ENCODE data around the gene OSBPL8. TPM values are rescaled to one million over a fixed set of nuclear protein-coding genes. Genes with fewer than 3 reads are reported as not detected.

Gene OSBPL8
- total and polyA plus RNA-seq, 2 of the 8 experiments (the other 6 are each of a cell fraction or from before 2014, with no cell fraction given) = 10.9 to 81.1 TPM

GRCh38 chr12:76539727-76540126 lies 19.8 kb downstream of the OSBPL8 start:
- Histone ChIP-seq H4K5ac (ENCODE audit: insufficient read length, low read depth, low read length) (no peak overlapping the region), H3K4me2 (ENCODE audit: insufficient read depth in 1 of 2, low read depth in 2 of 2, low read length in 2 of 2) (no peak overlapping the region), H3K56ac (replicated peaks; ENCODE audit: insufficient read length, low read depth, low read length) (no peak overlapping the region), H3K4me1 (replicated peaks in 1 of 4; ENCODE audit: control insufficient read depth in 3 of 4, insufficient read depth in 4 of 4, low read length in 3 of 4) (peaks cover 0 to 4% (median 1%) of the 10 kb centered on the region in 4 experiments; a peak in 3 of 7 replicates), H3K27me3 (replicated peaks in 1 of 4; ENCODE audit: control insufficient read depth in 3 of 4, extremely low read depth in 1 of 4, insufficient read depth in 3 of 4, low read length in 3 of 4) (no peaks in the 10 kb centered on the region), H2BK120ac (replicated peaks; ENCODE audit: low read depth, low read length) (no peak overlapping the region), H2BK15ac (ENCODE audit: low read length) (no peak overlapping the region), H2AK5ac (ENCODE audit: low read depth, low read length) (no peak overlapping the region), H3K4me3 (ENCODE audit: extremely low read depth in 1 of 4, insufficient read depth in 2 of 4, low read depth in 3 of 4, low read length in 4 of 4) (no peak overlapping the region), H3K18ac (ENCODE audit: extremely low read depth, low read length) (no peak overlapping the region), H3K4ac (replicated peaks; ENCODE audit: insufficient read length, low read depth, low read length) (no peak overlapping the region), H3K14ac (ENCODE audit: insufficient read length) (no peak overlapping the region), H3K9ac (replicated peaks in 1 of 4; ENCODE audit: extremely low read depth in 1 of 4, low read depth in 3 of 4, low read length in 3 of 4) (no peak overlapping the region), H3K27ac (ENCODE audit: low read depth, low read length) (no peak overlapping the region), H3K23ac (ENCODE audit: insufficient read length) (no peak overlapping the region), H3K23me2 (ENCODE audit: low read depth, low read length) (no peaks in the 10 kb centered on the region; the same call in 1 of the 2 replicates), H4K91ac (replicated peaks; ENCODE audit: insufficient read length, low read length) (no peak overlapping the region), H3K9me3 (ENCODE audit: insufficient read depth in 2 of 2, low read depth in 1 of 2, low read length in 1 of 2) (no peaks in the 10 kb centered on the region), H2AFZ (ENCODE audit: low read length) (no peak overlapping the region), H4K20me1 (replicated peaks in 1 of 2; ENCODE audit: control insufficient read depth in 1 of 2, insufficient read depth in 2 of 2, low read length in 2 of 2) (peaks cover 0 to 2% of the 10 kb centered on the region in 2 experiments), H3K79me1 (ENCODE audit: low read depth, low read length) (no peaks in the 10 kb centered on the region), H4K8ac (ENCODE audit: extremely low read depth, insufficient read depth, low read length) (no peak overlapping the region), H3K79me2 (ENCODE audit: control insufficient read depth in 1 of 2, insufficient read depth in 2 of 2, low read length in 2 of 2) (peaks cover 4 to 83% of the 10 kb centered on the region in 2 experiments; a peak in 3 of 4 replicates), H2BK5ac (ENCODE audit: low read depth, low read length) (no peak overlapping the region), H2BK20ac (ENCODE audit: low read length) (no peak overlapping the region), H3K36me3 (ENCODE audit: control insufficient read depth in 2 of 4, insufficient read depth in 4 of 4, low read length in 3 of 4) (peaks cover 0 to 3% (median 0%) of the 10 kb centered on the region in 4 experiments; a peak in 1 of 8 replicates), H2BK12ac (ENCODE audit: low read depth, low read length) (no peak overlapping the region)
- FAIRE-seq (no peak), DNase-seq (ENCODE audit: low read depth in 1 of 2, low spot score in 2 of 2) (no peak)
- CTCF ChIA-PET (ENCODE audit: partially characterized antibody) = interaction anchor here (0.7 kb wide), 1 partner anchor 20 kb away, joined by 4 read pairs; no protein-coding TSS in a partner anchor
- POLR2A ChIA-PET (ENCODE audit: partially characterized antibody) = interaction anchor here (0.9 to 1.4 kb wide), 2 partner anchors 12 to 20 kb away, joined by 4 read pairs; partner anchors contain the start of gene OSBPL8
- TF ChIP-seq KDM5A (IDR thresholded peaks at IDR 0.05; ENCODE audit: low read length) = no peak
- no peak for TF ChIP-seq YY1 (IDR thresholded peaks at IDR 0.05; ENCODE audit: low read depth, low read length)
- TF ChIP-seq SRF (IDR thresholded peaks at IDR 0.05; ENCODE audit: low read depth, low read length) = no peak
- TF ChIP-seq PHF8 (conservative IDR thresholded peaks at IDR 0.05; ENCODE audit: low read depth, low read length) = no peak
- TF ChIP-seq SP1 (IDR thresholded peaks at IDR 0.05; ENCODE audit: low read depth, low read length) = no peak
- TF ChIP-seq USF2 (IDR thresholded peaks at IDR 0.05; ENCODE audit: low read length) = no peak
- TF ChIP-seq NRF1 (IDR thresholded peaks at IDR 0.05; ENCODE audit: low read depth, low read length) = no peak
- no peak for TF ChIP-seq KDM4A (IDR thresholded peaks at IDR 0.05; ENCODE audit: low read depth, low read length, severe bottlenecking)
- no peak for TF ChIP-seq BCL11A (IDR thresholded peaks at IDR 0.05; ENCODE audit: low read depth in 2 of 2, low read length in 2 of 2)
- no peak for TF ChIP-seq MAX (IDR thresholded peaks at IDR 0.05)
- TF ChIP-seq JUN (IDR thresholded peaks at IDR 0.05; ENCODE audit: low read depth, low read length) = no peak
- WGBS, 2 experiments (ENCODE audit: extremely low coverage in 1 of 2, insufficient coverage in 1 of 2, insufficient read length in 1 of 2, insufficient replicate concordance in 2 of 2, low coverage in 1 of 2, low lambda C conversion rate in 2 of 2, missing lambda C conversion rate in 1 of 2) = 88% methylated on average over 6 of the region's 6 CpGs; no CpG with 5 or more reads in 1 of the 2 experiments

Data from H1 (cell line).